ENCODE results near the gene CCDC121.

The CCDC121 gene

DNA sequence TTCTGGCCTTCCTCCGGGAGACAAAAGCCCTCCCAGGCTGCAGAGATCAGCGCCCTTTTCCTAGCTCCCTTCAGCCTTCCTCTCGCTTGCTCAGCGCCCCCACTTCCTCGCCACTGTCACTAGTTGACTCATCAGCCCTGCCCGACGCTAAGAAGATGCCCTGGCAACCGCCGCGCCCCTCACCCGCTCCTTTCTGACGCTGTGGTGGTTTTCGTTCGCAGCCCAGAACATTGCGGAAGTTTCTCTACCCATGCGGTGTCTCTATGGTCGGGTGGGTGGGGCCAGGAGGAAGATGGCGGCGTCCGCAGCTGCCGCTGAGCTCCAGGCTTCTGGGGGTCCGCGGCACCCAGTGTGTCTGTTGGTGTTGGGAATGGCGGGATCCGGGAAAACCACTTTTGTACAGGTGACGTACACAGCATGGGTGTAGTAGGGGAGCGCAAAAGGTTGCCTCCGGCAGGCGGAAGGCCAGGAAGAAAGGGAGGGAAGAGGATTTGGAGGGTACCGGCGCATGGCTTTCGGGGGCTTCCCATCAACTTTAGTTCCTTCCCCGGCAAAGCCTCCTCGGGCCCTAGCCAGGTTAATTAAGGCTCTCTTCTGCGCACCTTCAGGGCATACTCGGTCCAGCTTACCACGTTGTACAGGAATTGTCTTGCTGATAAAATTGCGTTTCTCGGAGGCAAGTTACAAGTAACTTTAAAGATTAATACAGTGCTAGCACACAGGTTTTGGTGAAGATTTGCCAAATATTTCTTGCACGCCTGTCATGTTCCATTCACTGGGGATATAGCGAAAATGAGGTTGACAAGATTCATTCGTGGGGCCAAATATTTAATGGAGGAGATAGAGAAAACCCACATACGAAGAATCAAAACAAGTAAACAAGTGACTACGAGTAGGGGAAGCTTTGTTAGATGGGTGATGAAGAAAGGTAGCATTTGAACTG is at the start of gene CCDC121, which contains the start of gene GPN1 (continued):
- TF ChIP-seq ZNF148 (tag by site-specific recombination; IDR thresholded peaks at IDR 0.05; ENCODE audit: borderline replicate concordance) (no peak), PRDM1 (tag by site-specific recombination; IDR thresholded peaks at IDR 0.05) (peak; percentile 63; the same call in 1 of the 2 replicates), HIC1 (tag by site-specific recombination; IDR thresholded peaks at IDR 0.05) (peak; percentile 85), ZBTB17 (tag by site-specific recombination; IDR thresholded peaks at IDR 0.05) (peak; percentile 95), KLF9 (tag by site-specific recombination; IDR thresholded peaks at IDR 0.05; ENCODE audit: low read depth) (peak; percentile 90), ZNF335 (tag by site-specific recombination; conservative IDR thresholded peaks at IDR 0.05) (peak; percentile 93), ZNF76 (tag by site-specific recombination; IDR thresholded peaks at IDR 0.05; ENCODE audit: borderline replicate concordance, low read depth) (peak; percentile 83; the same call in 1 of the 2 replicates), ZBTB21 (tag by site-specific recombination; IDR thresholded peaks at IDR 0.05) (0 out of 2 replicates have a peak, but pooled peaks have one; percentile 36), ZNF548 (tag by site-specific recombination; IDR thresholded peaks at IDR 0.05) (no peak), GLIS1 (tag by site-specific recombination; IDR thresholded peaks at IDR 0.05) (peak; percentile 46; the same call in 1 of the 2 replicates), ZBTB7A (tag by site-specific recombination; IDR thresholded peaks at IDR 0.05; ENCODE audit: low read depth) (0 out of 2 replicates have a peak, but pooled peaks have one; percentile 44), KLF10 (tag by site-specific recombination; IDR thresholded peaks at IDR 0.05) (peak; percentile 73), TSHZ1 (tag by site-specific recombination; IDR thresholded peaks at IDR 0.05; ENCODE audit: borderline replicate concordance) (no peak)
- TF ChIP-seq, protein P1, sequence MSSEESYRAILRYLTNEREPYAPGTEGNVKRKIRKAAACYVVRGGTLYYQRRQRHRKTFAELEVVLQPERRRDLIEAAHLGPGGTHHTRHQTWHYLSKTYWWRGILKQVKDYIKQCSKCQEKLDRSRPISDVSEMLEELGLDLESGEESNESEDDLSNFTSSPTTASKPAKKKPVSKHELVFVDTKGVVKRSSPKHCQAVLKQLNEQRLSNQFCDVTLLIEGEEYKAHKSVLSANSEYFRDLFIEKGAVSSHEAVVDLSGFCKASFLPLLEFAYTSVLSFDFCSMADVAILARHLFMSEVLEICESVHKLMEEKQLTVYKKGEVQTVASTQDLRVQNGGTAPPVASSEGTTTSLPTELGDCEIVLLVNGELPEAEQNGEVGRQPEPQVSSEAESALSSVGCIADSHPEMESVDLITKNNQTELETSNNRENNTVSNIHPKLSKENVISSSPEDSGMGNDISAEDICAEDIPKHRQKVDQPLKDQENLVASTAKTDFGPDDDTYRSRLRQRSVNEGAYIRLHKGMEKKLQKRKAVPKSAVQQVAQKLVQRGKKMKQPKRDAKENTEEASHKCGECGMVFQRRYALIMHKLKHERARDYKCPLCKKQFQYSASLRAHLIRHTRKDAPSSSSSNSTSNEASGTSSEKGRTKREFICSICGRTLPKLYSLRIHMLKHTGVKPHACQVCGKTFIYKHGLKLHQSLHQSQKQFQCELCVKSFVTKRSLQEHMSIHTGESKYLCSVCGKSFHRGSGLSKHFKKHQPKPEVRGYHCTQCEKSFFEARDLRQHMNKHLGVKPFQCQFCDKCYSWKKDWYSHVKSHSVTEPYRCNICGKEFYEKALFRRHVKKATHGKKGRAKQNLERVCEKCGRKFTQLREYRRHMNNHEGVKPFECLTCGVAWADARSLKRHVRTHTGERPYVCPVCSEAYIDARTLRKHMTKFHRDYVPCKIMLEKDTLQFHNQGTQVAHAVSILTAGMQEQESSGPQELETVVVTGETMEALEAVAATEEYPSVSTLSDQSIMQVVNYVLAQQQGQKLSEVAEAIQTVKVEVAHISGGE (tag by site-specific recombination; conservative IDR thresholded peaks at IDR 0.05; ENCODE audit: low read depth) = peak; percentile 41
